Prostate gland (tissue), 2 donors: ENCODE results near the gene SAXO1.

Experiments
- POLR2A ChIP-seq: fragments of 450-650 bp; IDR thresholded peaks from one replicate; pipeline ENCODE4 v1.6.1; 2016; ENCODE audit warnings: antibody characterized with exemption, mild to moderate bottlenecking
- POLR2AphosphoS5 ChIP-seq: sonication (generic); formaldehyde crosslinking; IDR thresholded peaks from one replicate; pipeline ENCODE4 v1.6.1; 2017; ENCODE audit warnings: antibody characterized with exemption
- TF ChIP-seq, protein P1 (sequence below), 4 experiments: fragments of 200-600 bp in 2 of 4; fragments of 450-650 bp in 2 of 4; sonication (generic) in 2 of 4; IDR thresholded peaks; 1 replicate in 3 of 4; 2 replicates in 1 of 4; pipeline ENCODE4 v1.5.1; 2016 to 2019; ENCODE audit warnings: antibody characterized with exemption in 4 of 4, mild to moderate bottlenecking in 2 of 4, moderate library complexity in 2 of 4

DNA sequence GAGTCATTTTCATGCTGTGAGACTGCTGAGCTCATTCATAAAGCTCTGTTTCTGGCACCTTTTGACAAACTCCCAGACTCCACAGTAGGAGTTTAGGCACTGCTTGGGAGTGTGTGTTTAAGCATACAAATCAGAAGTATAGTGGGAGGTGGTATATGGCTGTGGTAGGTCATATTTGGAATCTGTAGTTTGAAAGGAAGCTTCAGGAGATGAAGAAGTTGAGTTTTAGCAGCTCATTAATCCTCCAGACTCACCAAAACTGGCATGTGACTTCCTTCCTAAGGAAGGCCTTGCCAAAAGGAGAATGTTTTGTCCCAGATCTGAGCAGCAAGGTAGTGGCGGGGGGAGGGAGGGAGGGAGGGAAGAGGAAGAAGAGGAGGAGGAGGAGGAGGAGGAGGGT lies 52.8 kb downstream of the SAXO1 start:
- no peak for TF ChIP-seq POLR2A
- TF ChIP-seq, protein P1, sequence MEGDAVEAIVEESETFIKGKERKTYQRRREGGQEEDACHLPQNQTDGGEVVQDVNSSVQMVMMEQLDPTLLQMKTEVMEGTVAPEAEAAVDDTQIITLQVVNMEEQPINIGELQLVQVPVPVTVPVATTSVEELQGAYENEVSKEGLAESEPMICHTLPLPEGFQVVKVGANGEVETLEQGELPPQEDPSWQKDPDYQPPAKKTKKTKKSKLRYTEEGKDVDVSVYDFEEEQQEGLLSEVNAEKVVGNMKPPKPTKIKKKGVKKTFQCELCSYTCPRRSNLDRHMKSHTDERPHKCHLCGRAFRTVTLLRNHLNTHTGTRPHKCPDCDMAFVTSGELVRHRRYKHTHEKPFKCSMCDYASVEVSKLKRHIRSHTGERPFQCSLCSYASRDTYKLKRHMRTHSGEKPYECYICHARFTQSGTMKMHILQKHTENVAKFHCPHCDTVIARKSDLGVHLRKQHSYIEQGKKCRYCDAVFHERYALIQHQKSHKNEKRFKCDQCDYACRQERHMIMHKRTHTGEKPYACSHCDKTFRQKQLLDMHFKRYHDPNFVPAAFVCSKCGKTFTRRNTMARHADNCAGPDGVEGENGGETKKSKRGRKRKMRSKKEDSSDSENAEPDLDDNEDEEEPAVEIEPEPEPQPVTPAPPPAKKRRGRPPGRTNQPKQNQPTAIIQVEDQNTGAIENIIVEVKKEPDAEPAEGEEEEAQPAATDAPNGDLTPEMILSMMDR (IDR thresholded peaks at IDR 0.05), result no peak
- TF ChIP-seq POLR2AphosphoS5, result no peak
